Activated CD8-positive, alpha-beta memory T cell treated with anti-CD3 and anti-CD28 coated beads for 48 hours (primary cell): ENCODE measurements around the gene MAPK8IP1.
A peak's percentile ranks its signal among the peaks of the same experiment; 100 is the strongest.

Source experiments
- DNase-seq, 3 experiments: peaks; one replicate each; pipeline ENCODE4 v3.0.0-alpha.2; 2020; ENCODE audit warnings: low read depth in 2 of 3, low spot score in 2 of 3

The MAPK8IP1 gene

GRCh38 chr11:45907911-45908370 is 22.5 kb downstream of the MAPK8IP1 start:
- no peak for DNase-seq

GRCh38 chr11:45909594-45910475 is 24.4 kb downstream of the MAPK8IP1 start:
- no peak for DNase-seq

- DNase-seq = no peak
These were observed 25.2 kb downstream of the MAPK8IP1 start for GRCh38 chr11:45910623-45911022.

- DNase-seq = no peak
These were observed 28.1 kb downstream of the MAPK8IP1 start for GRCh38 chr11:45913514-45913913.

GRCh38 chr11:45913942-45914635 is 28.6 kb downstream of the MAPK8IP1 start:
- DNase-seq = no peak

GRCh38 chr11:45915446-45915845 is 30.0 kb downstream of the MAPK8IP1 start:
- no peak for DNase-seq

GRCh38 chr11:45917286-45917622 is 31.8 kb downstream of the MAPK8IP1 start:
- DNase-seq = no peak

GRCh38 chr11:45917623-45918330 is 32.3 kb downstream of the MAPK8IP1 start, which contains the start of gene PEX16:
PEX16 (minus strand) TSS chr11:45917877; CDS start chr11:45917811, 66 bp downstream.
- peak; percentile 67 to 86 (median 79) for DNase-seq

- peak in 1 of 3 experiments; percentile 30 for DNase-seq
These were observed 33.0 kb downstream of the MAPK8IP1 start for GRCh38 chr11:45918331-45918941.

GRCh38 chr11:45918962-45919675 is 33.7 kb downstream of the MAPK8IP1 start:
- no peak for DNase-seq

GRCh38 chr11:45919806-45920530 is 34.5 kb downstream of the MAPK8IP1 start:
- DNase-seq = no peak

GRCh38 chr11:45920531-45921477 is 35.4 kb downstream of the MAPK8IP1 start:
- no peak for DNase-seq

GRCh38 chr11:45921561-45922424 is 36.3 kb downstream of the MAPK8IP1 start:
- no peak for DNase-seq

- no peak for DNase-seq
These were observed 37.1 kb downstream of the MAPK8IP1 start, which contains the start of gene LARGE2 for GRCh38 chr11:45922425-45923082. LARGE2 (plus strand) TSS chr11:45922656; CDS start chr11:45922883, 227 bp downstream.

- no peak for DNase-seq
These were observed 38.8 kb downstream of the MAPK8IP1 start for GRCh38 chr11:45924036-45924915.

- no peak for DNase-seq
These were observed 39.5 kb downstream of the MAPK8IP1 start for GRCh38 chr11:45924927-45925326.
